HG03558 (cell line): Measurements from ENCODE around the gene NUDT1.

Source experiments
- ATAC-seq: cut with Tn5 transposase; IDR thresholded peaks from one replicate; pipeline ENCODE4 v1.9.1; 2021; ENCODE audit warnings: moderate number of reproducible peaks; ENCODE audit not compliant: unreplicated experiment; ENCODE audit errors: extremely low read depth

NUDT1 gene

GRCh38 chr7:2245883-2246675, 4.1 kb downstream of the NUDT1 start:
- no peak for ATAC-seq

GRCh38 chr7:2247141-2247995, 5.3 kb downstream of the NUDT1 start:
- ATAC-seq: no peak

GRCh38 chr7:2248984-2249694, 7.1 kb downstream of the NUDT1 start:
- ATAC-seq: no peak

DNA sequence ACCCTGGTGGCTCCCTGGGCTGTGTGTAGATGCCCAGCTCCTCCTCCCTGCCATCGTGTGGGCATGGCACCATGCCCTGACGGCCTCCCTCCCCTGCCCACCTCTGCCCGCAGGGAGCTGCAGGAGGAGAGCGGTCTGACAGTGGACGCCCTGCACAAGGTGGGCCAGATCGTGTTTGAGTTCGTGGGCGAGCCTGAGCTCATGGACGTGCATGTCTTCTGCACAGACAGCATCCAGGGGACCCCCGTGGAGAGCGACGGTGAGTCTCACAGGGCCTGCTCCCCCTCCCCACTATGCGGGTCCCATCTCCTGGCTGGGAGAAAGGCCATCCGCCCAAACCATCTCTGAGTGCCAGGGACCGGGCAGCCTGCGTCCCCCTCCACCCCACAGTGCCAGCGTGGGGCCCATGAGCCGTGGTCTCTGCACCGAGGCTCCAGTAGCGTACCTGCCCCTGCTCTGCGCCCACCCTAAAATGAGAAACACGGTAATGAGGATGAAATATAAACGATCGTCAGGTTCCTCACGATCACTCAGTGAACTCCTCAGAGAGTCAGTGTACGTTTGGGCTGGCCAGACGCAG, 7.8 kb downstream of the NUDT1 start:
- no peak for ATAC-seq

GRCh38 chr7:2251381-2251780, 9.4 kb downstream of the NUDT1 start:
- no peak for ATAC-seq

- no peak for ATAC-seq
These were observed 10.1 kb downstream of the NUDT1 start for GRCh38 chr7:2251841-2252771.

DNA sequence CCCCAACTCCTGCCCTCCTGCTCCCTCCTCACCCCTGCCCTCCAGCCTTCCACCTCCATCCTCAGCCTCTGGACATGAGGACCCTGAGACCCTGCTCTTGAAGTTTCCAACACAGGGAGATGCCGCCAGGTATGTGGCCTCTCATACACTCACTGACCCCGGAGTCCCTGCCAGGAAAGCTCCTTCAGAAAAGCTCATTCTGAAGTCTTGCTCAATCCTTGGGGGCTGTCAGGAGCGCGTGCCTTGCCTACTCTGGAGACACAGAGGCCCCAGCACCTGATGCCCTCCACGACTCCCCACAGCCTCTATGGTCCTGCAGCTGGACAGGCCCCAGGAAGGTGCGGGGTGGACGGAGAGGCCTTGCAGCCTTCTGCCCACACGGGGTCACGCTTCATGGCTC, 11.0 kb downstream of the NUDT1 start:
- ATAC-seq: no peak

GRCh38 chr7:2253525-2254244, 11.7 kb downstream of the NUDT1 start:
- no peak for ATAC-seq

GRCh38 chr7:2254429-2255144, 12.6 kb downstream of the NUDT1 start:
- ATAC-seq: no peak

GRCh38 chr7:2255145-2256139, 13.4 kb downstream of the NUDT1 start:
- no peak for ATAC-seq

- ATAC-seq: no peak
These were observed 14.4 kb downstream of the NUDT1 start for GRCh38 chr7:2256306-2257045.

- no peak for ATAC-seq
These were observed 15.1 kb downstream of the NUDT1 start for GRCh38 chr7:2257046-2257551.

GRCh38 chr7:2257651-2258050, 15.6 kb downstream of the NUDT1 start:
- no peak for ATAC-seq

GRCh38 chr7:2258661-2259365, 16.8 kb downstream of the NUDT1 start:
- ATAC-seq: no peak

DNA sequence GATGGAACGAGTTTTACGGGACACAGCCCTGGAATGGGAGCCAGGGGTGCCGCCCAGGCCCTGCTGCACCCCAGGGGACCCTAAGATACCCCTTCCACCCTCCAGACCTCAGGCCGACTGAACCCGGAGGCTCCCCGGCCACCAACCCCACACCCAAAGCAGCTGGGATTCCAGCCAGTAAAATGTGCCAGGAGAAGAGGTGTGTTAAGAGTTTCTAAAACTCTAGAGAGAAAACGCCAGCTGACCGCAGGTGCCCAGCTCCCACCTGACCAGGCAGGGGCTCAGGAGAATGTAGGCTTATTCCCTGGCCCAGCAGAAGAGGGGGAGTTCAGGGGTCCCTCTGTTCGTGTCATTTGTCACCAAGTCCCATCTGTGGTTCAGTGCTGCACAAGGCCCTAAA, 17.5 kb downstream of the NUDT1 start:
- ATAC-seq: no peak

DNA sequence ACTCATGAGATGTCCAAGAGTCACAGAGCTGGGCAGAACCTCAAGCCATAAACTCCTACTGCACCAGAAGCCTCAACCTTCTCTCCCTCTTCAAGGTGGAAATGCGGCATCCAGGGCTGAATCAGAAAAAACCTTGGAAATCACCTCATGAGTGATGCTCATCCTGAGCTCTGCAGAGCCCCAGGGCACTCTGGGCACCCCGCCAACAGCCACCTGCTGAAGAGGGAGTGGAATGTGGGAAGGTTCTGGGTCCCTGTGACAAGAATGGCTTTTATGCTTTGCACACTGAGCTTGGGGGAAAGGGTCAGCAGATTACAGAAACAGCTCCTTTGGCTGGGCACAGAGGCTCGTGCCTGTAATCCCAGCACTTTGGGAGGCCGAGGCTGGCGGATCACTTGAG, 18.8 kb downstream of the NUDT1 start:
- no peak for ATAC-seq
